ENCODE measurements around the gene ZNF408.
"Not testable (repeated sequence)": the region's sequence is repeated elsewhere in the genome, so short reads cannot be mapped to it uniquely, and the experiment has no call there.

ZNF408 gene

GRCh38 chr11:46698597-46698996, 2.2 kb upstream of the ZNF408 start:
- no peak for DNase-seq

- no peak for DNase-seq
Measured at GRCh38 chr11:46701078-46701654, 335 bp downstream of the ZNF408 start.

- no peak for DNase-seq
Measured at GRCh38 chr11:46705070-46705688, 4.3 kb downstream of the ZNF408 start.

- no peak for DNase-seq
Measured at GRCh38 chr11:46706886-46707285, 6.1 kb downstream of the ZNF408 start.

GRCh38 chr11:46709351-46709750, 8.5 kb downstream of the ZNF408 start:
- not testable (repeated sequence) for DNase-seq

- no peak for DNase-seq
Measured at GRCh38 chr11:46710821-46711269, 10.0 kb downstream of the ZNF408 start.

- no peak for DNase-seq
Measured at GRCh38 chr11:46711303-46711702, 10.5 kb downstream of the ZNF408 start.

GRCh38 chr11:46712874-46713576, 12.2 kb downstream of the ZNF408 start:
- DNase-seq: no peak

- not testable (repeated sequence) for DNase-seq
Measured at GRCh38 chr11:46717825-46718154, 17.0 kb downstream of the ZNF408 start.

GRCh38 chr11:46718155-46719019, 17.6 kb downstream of the ZNF408 start:
- DNase-seq: peak; percentile 6

- no peak for DNase-seq
Measured at GRCh38 chr11:46719048-46719542, 18.3 kb downstream of the ZNF408 start, which contains the start of gene F2. F2 (plus strand) TSS chr11:46719213; CDS start chr11:46719236, 23 bp downstream.

- no peak for DNase-seq
Measured at GRCh38 chr11:46719543-46720218, 18.9 kb downstream of the ZNF408 start.

- DNase-seq: no peak
Measured at GRCh38 chr11:46721286-46721685, 20.5 kb downstream of the ZNF408 start.

GRCh38 chr11:46722566-46723358, 21.9 kb downstream of the ZNF408 start:
- no peak for DNase-seq

- no peak for DNase-seq
Measured at GRCh38 chr11:46723359-46723680, 22.5 kb downstream of the ZNF408 start.

- no peak for DNase-seq
Measured at GRCh38 chr11:46724088-46724487, 23.3 kb downstream of the ZNF408 start.

GRCh38 chr11:46725338-46726205, 24.7 kb downstream of the ZNF408 start:
- DNase-seq: no peak

- DNase-seq: no peak
Measured at GRCh38 chr11:46726206-46726862, 25.5 kb downstream of the ZNF408 start.

- DNase-seq: no peak
Measured at GRCh38 chr11:46727952-46728658, 27.3 kb downstream of the ZNF408 start.

- no peak for DNase-seq
Measured at GRCh38 chr11:46728659-46729040, 27.8 kb downstream of the ZNF408 start.
